GM12873 (cell line): ENCODE measurements around the gene GAREM1.

Source experiments
- TF ChIP-seq, protein P1 (sequence below): IDR thresholded peaks from 2 replicates; pipeline ENCODE4 v1.5.1; 2012; ENCODE audit warnings: low read depth, mild to moderate bottlenecking, moderate library complexity, low read length, control low read depth; ENCODE audit not compliant: insufficient read depth; ENCODE audit errors: missing control alignments

Gene GAREM1

DNA sequence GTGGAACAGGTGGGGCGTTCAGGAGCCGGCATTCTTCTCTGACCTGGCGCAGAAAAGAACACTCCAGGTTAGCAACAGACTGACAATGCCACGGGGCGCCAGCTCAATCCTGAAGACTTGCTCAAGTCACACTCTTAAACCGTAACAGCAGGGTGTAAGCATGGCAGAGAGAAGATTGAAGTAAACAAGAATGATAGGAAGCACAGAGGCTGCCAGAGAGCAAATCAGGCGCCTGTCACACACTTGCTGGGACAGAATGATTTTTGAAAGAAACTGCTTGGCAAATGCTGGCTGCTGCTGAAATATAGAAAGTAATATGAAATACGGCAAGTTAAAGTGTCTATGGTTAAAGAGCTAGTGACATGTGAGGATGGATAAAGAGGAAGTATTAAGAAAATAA is 200.3 kb downstream of the GAREM1 start:
- TF ChIP-seq, protein P1, sequence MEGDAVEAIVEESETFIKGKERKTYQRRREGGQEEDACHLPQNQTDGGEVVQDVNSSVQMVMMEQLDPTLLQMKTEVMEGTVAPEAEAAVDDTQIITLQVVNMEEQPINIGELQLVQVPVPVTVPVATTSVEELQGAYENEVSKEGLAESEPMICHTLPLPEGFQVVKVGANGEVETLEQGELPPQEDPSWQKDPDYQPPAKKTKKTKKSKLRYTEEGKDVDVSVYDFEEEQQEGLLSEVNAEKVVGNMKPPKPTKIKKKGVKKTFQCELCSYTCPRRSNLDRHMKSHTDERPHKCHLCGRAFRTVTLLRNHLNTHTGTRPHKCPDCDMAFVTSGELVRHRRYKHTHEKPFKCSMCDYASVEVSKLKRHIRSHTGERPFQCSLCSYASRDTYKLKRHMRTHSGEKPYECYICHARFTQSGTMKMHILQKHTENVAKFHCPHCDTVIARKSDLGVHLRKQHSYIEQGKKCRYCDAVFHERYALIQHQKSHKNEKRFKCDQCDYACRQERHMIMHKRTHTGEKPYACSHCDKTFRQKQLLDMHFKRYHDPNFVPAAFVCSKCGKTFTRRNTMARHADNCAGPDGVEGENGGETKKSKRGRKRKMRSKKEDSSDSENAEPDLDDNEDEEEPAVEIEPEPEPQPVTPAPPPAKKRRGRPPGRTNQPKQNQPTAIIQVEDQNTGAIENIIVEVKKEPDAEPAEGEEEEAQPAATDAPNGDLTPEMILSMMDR: no peak

DNA sequence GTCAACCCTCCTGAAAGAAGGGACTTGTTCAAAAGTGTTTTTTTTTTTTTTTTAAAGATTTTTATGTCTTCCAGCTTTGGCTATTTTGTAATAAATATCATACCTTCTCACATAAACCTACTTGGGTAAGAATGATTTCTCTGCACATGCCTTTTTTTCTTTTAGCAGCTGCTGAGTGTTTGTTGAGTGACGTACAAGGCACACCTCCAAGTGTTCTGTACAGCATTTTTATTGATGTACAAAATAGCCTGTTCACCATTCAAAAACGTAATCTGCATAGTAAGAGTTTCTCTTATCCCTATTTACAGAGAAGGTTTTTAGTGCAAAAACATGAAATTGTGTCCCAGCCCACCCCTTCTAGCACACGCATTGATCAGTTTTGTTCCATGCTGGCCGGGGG is 203.2 kb downstream of the GAREM1 start:
- TF ChIP-seq, protein P1: no peak

DNA sequence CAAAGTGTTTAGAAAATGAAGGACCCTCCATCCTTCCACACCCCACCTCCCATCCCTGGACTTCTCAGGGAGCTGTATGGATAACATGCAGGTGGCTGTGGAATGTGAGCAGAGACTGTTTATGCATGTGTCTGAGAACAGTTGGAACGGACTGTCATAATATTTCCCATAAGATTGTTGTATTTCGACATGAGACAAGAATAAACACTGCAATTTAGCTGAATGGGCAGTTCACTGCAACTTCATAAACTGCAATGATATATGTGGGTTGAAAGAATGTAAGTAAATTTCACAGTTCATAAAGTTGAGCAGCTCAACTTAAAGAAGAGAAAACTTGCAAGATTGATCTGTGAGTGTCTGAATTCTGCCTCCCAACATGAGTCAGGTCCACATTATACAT is 206.3 kb downstream of the GAREM1 start:
- TF ChIP-seq, protein P1: no peak

DNA sequence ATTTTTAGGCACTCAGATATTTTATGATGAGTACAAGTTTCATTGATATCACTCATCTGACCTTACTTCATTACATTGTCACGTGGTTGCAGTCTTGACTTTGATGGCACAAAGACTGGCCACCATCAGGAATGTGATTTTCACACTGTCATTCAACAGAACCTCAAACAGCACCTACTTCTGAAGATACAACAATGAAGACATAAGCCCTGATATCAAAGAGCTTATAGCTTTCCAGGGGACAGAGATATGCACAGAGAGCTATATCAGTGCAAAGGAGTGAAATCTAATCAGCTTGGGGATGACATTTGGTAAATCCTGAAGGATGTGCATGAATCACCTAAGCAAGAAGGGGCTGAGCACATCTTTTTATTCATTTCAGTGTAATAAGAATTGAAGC is 208.6 kb downstream of the GAREM1 start:
- TF ChIP-seq, protein P1: no peak

DNA sequence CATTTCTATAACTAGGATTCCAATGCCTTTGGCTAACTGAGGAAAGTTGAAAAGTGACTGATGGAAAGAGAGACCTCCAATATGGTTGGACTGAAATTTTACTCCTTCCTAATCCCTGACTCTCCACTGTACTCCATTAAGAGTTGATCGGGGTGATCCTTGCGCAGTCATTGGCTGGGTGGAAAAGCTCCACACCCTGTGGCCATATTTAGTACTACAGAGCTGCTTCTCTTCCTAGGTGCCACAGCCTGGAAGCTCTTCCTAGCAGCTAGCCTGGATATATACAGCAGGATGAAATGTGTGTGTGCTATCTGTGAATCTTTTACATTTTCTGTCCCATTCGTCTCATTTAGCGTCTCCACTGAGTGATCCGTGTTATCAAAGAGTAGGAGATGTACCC is 209.7 kb downstream of the GAREM1 start:
- TF ChIP-seq, protein P1: peak; percentile 30

DNA sequence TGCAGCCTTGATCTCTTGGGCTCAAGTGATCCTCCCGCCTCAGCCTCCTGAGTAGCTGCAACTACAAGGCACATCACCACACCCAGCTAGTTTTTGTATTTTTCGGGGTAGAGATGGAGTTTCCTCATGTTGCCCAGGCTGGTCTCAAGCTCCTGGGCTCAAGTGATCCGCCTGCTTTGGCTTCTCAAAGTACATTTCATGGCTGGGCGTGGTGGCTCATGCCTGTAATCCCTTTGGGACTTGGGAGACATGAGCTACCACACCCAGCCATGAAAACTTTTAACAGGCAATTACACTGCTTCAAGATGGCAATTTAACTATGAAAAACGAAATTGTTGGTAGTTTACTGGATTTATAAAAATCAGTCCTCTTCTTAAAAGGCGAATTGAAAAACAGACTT is 211.1 kb downstream of the GAREM1 start:
- TF ChIP-seq, protein P1: no peak

DNA sequence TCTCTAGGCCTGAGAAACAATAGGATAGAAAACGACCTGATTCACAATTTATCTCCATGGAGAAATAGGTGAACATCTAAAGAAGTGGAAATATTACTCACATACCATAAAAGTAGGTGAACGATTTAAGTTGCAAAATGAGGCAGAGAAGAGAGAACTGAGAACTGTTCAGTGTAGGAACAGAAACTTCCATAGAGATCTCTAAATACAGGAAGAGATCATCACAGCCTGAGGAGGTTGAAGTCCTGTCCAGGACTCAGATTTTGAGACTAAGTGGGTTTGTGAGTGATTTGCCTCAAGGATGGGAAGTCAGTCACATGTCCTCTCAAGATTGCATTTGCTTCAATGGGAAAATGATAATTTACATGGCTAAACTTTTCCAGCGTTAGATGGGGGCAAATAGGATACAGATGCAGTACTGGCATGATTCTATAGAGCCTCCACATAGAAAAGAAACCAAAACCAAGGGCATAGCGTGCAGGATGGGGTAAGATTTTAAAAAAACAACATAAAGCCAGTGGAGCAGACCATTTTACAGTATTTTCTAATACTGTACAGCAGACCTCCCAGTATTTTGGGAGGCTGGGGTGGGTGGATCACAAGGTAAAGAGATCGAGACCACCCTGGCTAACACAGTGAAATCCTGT is 212.0 kb downstream of the GAREM1 start:
- TF ChIP-seq, protein P1: no peak
